AG09309 (cell line): ENCODE results near the gene PSEN2.

Source experiments
- DNase-seq: peaks from one replicate; pipeline ENCODE4 v3.0.0-alpha.2; 2010; ENCODE audit warnings: low read depth
- H3K4me3 ChIP-seq: 2 replicates; pipeline ENCODE4 v1.5.1; 2011; ENCODE audit warnings: mild to moderate bottlenecking, low read depth, low read length, moderate library complexity; ENCODE audit not compliant: control insufficient read depth
- TF ChIP-seq, protein P1 (sequence below): IDR thresholded peaks from 2 replicates; pipeline ENCODE4 v1.5.1; 2011; ENCODE audit warnings: mild to moderate bottlenecking, low read depth, low read length, inconsistent platforms; ENCODE audit not compliant: insufficient read depth, control insufficient read depth; ENCODE audit errors: missing control alignments

The PSEN2 gene

DNA sequence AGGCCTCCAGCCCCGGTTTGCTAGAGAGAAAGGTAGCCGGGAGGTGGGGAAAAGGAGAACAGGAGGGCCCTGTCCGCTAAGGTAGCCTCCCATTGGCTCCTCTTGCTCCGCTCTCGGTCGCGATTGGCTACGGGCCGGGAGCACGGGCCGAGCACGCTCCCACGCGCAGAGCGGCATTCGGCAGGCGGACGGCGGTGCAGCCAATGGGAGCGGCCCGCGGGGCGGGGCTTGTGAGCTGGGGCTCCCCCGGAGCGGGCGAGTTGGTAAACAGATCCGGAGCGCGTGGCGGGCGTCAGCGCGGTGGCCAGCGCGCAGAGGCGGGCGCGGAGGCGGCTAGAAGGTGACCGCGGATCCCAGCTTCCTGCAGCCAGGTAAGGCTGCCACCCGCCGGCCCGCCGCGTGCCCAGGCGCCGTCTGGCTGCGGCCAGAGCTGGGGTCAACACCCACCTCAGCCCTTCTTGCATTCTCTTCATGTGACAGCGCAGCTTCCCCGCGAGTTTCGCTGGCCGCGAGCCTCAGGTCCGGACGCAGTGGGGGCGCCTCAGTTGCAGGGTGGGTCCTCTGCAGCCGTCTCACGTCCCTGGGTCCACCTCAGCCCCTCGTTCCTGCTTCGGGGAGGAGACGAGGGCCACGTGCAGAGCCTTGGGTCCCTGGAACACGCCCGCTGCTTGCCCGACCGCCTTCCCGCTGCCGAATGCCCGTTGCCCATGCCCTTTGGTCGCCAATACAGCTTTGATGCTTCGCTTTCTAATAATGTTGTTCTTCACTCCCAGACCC is 69.8 kb downstream of the PSEN2 start, which contains the start of gene COQ8A:
COQ8A (plus strand) TSS at position 266 of the 777 bp plus-strand sequence. CDS start 21,092 bp downstream, outside the sequence.
- DNase-seq: peak; percentile 97
- TF ChIP-seq, protein P1, sequence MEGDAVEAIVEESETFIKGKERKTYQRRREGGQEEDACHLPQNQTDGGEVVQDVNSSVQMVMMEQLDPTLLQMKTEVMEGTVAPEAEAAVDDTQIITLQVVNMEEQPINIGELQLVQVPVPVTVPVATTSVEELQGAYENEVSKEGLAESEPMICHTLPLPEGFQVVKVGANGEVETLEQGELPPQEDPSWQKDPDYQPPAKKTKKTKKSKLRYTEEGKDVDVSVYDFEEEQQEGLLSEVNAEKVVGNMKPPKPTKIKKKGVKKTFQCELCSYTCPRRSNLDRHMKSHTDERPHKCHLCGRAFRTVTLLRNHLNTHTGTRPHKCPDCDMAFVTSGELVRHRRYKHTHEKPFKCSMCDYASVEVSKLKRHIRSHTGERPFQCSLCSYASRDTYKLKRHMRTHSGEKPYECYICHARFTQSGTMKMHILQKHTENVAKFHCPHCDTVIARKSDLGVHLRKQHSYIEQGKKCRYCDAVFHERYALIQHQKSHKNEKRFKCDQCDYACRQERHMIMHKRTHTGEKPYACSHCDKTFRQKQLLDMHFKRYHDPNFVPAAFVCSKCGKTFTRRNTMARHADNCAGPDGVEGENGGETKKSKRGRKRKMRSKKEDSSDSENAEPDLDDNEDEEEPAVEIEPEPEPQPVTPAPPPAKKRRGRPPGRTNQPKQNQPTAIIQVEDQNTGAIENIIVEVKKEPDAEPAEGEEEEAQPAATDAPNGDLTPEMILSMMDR: no peak
- peak within 1 kb of the TSS; percentile 75 for H3K4me3 ChIP-seq

DNA sequence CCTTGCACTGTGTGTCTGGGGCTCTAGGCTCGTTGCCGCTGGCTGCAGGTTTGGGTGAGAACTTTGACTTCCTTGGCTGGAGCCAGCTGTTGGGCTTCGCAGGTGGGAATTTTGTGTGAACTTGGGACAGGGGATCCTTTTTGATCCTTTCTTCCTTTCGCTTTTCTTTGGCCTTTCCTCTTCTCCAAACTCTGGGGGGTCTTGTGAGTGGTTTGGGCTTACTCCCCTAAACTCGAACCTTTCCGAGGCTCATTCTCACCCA is 70.3 kb downstream of the PSEN2 start:
- no peak for DNase-seq
- TF ChIP-seq, protein P1: no peak
- peak overlapping the region; percentile 75 for H3K4me3 ChIP-seq

DNA sequence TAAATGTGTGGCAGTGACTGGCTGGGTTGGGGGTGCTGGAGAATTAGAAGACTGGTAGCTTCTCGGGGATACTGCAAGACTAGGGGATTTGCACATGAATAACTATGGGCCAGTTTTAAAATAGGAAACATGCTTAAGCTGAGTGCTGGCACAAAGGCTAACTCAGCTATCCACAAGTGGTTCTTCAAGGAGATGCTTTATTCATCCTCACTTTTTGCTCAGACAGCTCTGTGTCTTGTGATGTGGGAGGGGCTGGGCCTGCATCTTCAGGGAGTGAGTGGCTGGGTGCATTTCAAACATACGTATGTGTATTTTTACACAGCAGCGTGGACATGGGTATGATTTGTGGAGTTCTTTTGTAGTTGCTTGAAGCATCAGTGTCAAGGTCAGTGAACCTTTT is 72.0 kb downstream of the PSEN2 start:
- TF ChIP-seq, protein P1: no peak
- no peak overlapping the region for H3K4me3 ChIP-seq
- no peak for DNase-seq

DNA sequence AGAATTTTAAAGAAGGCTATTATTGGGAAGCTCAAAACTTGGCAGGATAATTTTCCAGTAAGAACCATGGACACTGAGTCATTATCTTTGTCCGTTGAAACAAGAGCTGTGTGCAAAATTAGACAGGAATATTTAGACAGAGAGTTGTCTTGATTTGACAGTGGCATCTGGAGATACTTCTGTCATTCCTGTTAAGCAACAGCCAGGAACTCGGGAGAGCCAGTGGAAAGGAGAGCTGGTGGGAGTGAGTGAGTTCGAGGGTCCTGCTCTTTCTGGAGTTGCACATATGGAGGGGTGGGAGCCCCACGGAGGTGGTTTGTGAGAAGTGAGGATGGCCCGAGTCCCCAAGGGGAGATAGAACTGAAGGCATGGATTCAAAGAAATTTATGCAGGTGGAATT is 72.7 kb downstream of the PSEN2 start:
- H3K4me3 ChIP-seq: no peak overlapping the region
- TF ChIP-seq, protein P1: no peak
- DNase-seq: no peak

DNA sequence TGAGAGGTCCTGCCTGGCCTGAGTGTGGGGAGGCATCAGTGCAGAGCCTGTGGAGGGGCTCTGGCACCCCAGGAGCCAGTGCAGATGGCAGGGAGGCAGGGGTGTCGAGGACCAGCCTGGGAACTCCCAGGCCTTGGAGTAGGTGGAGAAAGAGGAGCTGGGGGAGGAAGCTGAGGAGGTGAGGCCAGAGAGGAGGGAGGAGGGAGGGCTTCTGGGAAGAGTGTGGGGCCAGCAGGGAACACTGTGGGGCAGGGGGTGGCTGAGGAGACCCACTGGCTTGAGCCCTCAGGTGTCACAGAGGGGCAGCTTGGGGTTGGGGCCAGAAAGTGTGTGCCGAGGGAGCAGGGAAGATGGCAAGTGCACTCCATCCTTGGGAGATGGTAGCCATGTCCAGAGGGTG is 73.5 kb downstream of the PSEN2 start:
- TF ChIP-seq, protein P1: no peak
- H3K4me3 ChIP-seq: no peak overlapping the region
- no peak for DNase-seq

DNA sequence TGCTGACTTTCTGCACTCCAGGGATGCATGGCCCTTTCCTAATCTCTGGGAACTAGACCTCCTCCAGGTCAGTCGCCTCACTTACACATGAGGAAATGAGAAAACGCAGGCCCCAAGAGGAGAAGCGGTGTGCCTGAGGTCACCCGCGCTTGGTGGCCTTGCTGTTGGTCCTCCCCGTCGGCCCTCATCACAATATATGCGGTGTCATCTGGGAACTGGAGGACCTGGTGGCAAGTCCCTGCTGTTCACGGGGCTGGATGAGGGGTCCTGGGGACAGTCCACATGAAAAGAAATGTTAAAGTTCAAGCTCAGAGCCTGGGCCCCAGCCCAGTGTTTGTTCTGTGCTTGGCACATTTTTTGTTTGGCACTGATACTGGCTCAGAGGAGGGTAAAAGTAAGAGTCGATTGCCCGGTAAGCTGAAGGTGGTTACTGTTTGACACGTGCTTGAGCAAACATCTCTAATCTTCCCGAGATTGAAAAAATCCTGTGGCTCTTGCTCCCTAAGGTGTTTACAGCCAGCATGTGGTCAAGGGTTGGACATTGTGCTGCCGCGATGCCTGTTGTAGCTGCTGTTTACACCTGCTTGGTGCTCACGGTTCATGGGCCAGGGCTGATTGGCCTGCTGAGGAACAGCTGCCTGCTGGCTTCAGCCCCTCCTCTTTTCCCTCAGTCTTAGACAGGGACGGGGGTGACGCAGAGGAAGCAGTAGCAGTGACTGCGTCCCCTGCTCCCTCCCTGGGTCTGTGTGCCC is 74.9 kb downstream of the PSEN2 start:
- H3K4me3 ChIP-seq: no peak overlapping the region
- DNase-seq: no peak
- TF ChIP-seq, protein P1: no peak
